Right atrium auricular region (tissue), 2 donors: ENCODE data around the gene EAPP. TPM values are rescaled to one million over a fixed set of nuclear protein-coding genes. Genes with fewer than 3 reads are reported as not detected.
"Not testable (repeated sequence)": the region's sequence is repeated elsewhere in the genome, so short reads cannot be mapped to it uniquely, and the experiment has no call there.

Source experiments
- DNase-seq: peaks from one replicate; pipeline ENCODE4 v3.0.0-alpha.2; 2019; ENCODE audit warnings: low spot score
- H3K27ac ChIP-seq, 2 donors: fragments of 200-600 bp; sonication (generic); 1 replicate in 1 of 2; 2 replicates in 1 of 2; pipeline ENCODE4 v1.5.1; 2016 to 2019
- H3K27me3 ChIP-seq, 2 donors: fragments of 200-600 bp; sonication (generic); one replicate each; pipeline versions ENCODE4 v1.5.1 to v1.6.0; 2017 to 2019
- H3K36me3 ChIP-seq: fragments of 200-600 bp; sonication (generic); one replicate; pipeline ENCODE4 v1.5.1; 2016
- H3K4me1 ChIP-seq, 2 donors: fragments of 200-600 bp; sonication (generic); one replicate each; pipeline versions ENCODE4 v1.5.1 to v1.6.0; 2017 to 2019
- H3K4me3 ChIP-seq, 2 donors: fragments of 200-600 bp; sonication (generic); 1 replicate in 1 of 2; 2 replicates in 1 of 2; pipeline ENCODE4 v1.5.1; 2017 to 2019; ENCODE audit warnings: mild to moderate bottlenecking in 1 of 2, moderate library complexity in 1 of 2
- H3K9me3 ChIP-seq, 2 donors: fragments of 200-600 bp; sonication (generic); one replicate each; pipeline ENCODE4 v1.5.1; 2019
- CTCF ChIP-seq, 2 donors: fragments of 200-600 bp; sonication (generic); IDR thresholded peaks; one replicate each; pipeline ENCODE4 v1.5.1; 2019; ENCODE audit warnings: antibody characterized with exemption in 2 of 2
- total RNA-seq, 2 donors: library from RNA; depleted of rRNA; stranded (reverse); fragments of >200 nt; gene quantifications; one replicate each; pipeline ENCODE4 v1.1.0, GENCODE V29; 2016

Gene EAPP
- total RNA-seq, 2 donors from 2014 or later: 17.9 to 22.7 TPM

- H3K9me3 ChIP-seq: no peaks in the 10 kb centered on the region
- H3K4me3 ChIP-seq: no peak overlapping the region
- H3K36me3 ChIP-seq: no peaks in the 10 kb centered on the region
- DNase-seq: no peak
- H3K4me1 ChIP-seq: no peaks in the 10 kb centered on the region
- no peak overlapping the region for H3K27ac ChIP-seq
- H3K27me3 ChIP-seq: no peaks in the 10 kb centered on the region
- no peak for TF ChIP-seq CTCF (IDR thresholded peaks at IDR 0.05)
These were observed 32.0 kb downstream of the EAPP start for GRCh38 chr14:34507459-34507858.

GRCh38 chr14:34505124-34505491 lies 34.4 kb downstream of the EAPP start:
- H3K4me1 ChIP-seq, DNase-seq, H3K36me3 ChIP-seq, H3K4me3 ChIP-seq, H3K27ac ChIP-seq, H3K27me3 ChIP-seq, H3K9me3 ChIP-seq: not testable (repeated sequence)

GRCh38 chr14:34504027-34504426 lies 35.5 kb downstream of the EAPP start:
- not testable (repeated sequence) for H3K4me1 ChIP-seq, H3K9me3 ChIP-seq, H3K36me3 ChIP-seq, H3K27ac ChIP-seq, H3K4me3 ChIP-seq, H3K27me3 ChIP-seq, DNase-seq

- TF ChIP-seq CTCF (IDR thresholded peaks at IDR 0.05): no peak
- Histone ChIP-seq H3K4me3 (no peak overlapping the region), H3K4me1 (peaks cover 0 to 5% of the 10 kb centered on the region in 2 donors), H3K36me3 (no peaks in the 10 kb centered on the region), H3K9me3 (no peaks in the 10 kb centered on the region), H3K27ac (no peak overlapping the region), H3K27me3 (no peaks in the 10 kb centered on the region)
- DNase-seq: no peak
These were observed 36.8 kb downstream of the EAPP start for GRCh38 chr14:34502545-34503225.

- Histone ChIP-seq H3K27ac (no peak overlapping the region), H3K9me3 (no peaks in the 10 kb centered on the region), H3K4me1 (peaks cover 0 to 7% of the 10 kb centered on the region in 2 donors), H3K36me3 (no peaks in the 10 kb centered on the region), H3K27me3 (no peaks in the 10 kb centered on the region), H3K4me3 (no peak overlapping the region)
- no peak for TF ChIP-seq CTCF (IDR thresholded peaks at IDR 0.05)
- no peak for DNase-seq
These were observed 37.5 kb downstream of the EAPP start for GRCh38 chr14:34502001-34502400.

GRCh38 chr14:34501004-34501580 lies 38.4 kb downstream of the EAPP start:
- no peaks in the 10 kb centered on the region for H3K27me3 ChIP-seq
- H3K9me3 ChIP-seq: no peaks in the 10 kb centered on the region
- no peak for TF ChIP-seq CTCF (IDR thresholded peaks at IDR 0.05)
- no peak for DNase-seq
- no peaks in the 10 kb centered on the region for H3K36me3 ChIP-seq
- no peak overlapping the region for H3K27ac ChIP-seq
- no peak overlapping the region for H3K4me3 ChIP-seq
- peaks cover 0 to 7% of the 10 kb centered on the region in 2 donors for H3K4me1 ChIP-seq
